Effector CD8-positive, alpha-beta T cell (primary cell): ENCODE data around the gene ATP10A.
"Not testable (repeated sequence)": the region's sequence is repeated elsewhere in the genome, so short reads cannot be mapped to it uniquely, and the experiment has no call there.

Experiments
- DNase-seq: peaks from one replicate; lab custom pipeline; 2025; lab: John Stamatoyannopoulos, UW

ATP10A gene

GRCh38 chr15:25655207-25655948 is 207.7 kb downstream of the ATP10A start:
- no peak for DNase-seq

DNA sequence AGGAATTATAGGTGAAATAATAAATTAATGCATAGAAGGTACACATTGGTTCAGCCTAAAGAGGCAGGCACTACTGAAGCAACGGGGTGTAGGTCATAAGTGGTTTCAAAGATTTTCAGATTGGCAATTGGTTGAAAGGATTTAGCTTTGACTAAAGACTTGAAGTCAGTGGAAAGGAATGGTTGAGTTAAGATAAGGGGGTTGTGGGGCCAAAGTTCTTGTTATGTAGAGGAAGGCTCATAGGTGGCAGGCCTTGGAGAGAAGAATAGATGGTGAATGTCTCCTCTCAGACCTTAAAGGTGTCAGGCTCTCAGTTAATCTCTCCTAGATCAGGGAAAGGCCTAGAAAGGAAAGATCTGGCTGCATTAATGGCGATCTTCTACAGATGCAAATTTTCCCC is 209.8 kb downstream of the ATP10A start:
- DNase-seq: no peak

DNA sequence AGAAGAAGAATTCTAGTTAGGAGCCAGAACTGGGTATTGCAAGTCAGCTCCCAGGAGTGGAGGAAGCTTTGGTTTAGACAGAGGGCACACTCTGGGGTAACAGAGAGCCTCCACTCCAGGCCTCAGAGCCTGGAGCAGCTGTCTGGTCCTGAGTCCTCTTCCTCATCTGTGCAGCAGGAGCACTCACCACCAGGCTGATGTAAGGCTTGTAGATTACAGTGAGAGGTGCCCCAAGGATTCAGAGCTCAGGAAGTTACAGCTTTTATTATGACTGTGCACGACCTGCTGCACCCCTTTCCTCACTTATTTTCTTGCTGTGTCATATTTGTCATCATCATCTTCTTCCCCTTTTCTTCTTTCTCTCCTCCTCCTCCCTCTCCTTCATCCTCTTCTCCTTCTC is 210.4 kb downstream of the ATP10A start:
- no peak for DNase-seq

GRCh38 chr15:25649390-25649789 is 213.7 kb downstream of the ATP10A start:
- DNase-seq: no peak

DNA sequence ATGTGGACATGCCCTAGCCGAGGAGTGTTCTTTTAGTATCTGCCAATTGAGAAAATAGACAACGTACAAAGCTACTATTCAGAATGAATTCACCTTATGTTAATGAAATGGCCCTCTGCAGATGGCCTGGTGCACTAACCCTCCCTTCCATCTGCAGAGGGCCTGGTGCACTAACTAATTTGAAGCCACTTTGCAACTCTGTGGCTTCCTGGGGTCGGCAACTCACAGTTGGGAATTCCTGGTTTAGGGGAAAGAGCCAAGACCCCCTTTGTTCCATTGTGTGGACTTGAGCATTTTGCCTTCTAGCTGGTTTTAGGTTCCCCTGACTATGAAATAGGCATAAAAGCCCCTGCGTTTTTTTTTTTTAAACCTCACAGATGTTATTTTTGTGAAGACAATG is 220.0 kb downstream of the ATP10A start:
- DNase-seq: no peak

DNA sequence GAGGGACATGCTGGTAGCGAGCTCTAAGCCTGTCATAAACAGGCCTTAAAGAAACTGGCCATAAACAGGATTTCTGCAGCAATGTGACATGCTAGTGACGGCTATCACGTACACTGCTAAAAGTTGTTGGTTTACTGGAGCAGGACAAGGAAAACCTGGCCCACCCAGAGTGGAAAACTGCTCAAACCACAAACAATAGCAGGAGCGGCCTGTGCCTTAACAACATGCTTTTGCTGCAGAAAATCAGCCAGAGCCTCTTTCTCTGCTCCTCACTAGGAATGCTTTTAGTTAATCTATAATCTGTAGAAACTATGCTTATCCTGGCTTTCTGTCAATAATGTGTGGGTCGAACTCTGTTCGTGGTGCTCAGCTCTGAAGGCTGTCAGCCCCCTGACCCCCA is 221.4 kb downstream of the ATP10A start:
- DNase-seq: no peak

- DNase-seq: no peak
Measured at GRCh38 chr15:25641361-25641760, 221.8 kb downstream of the ATP10A start.

DNA sequence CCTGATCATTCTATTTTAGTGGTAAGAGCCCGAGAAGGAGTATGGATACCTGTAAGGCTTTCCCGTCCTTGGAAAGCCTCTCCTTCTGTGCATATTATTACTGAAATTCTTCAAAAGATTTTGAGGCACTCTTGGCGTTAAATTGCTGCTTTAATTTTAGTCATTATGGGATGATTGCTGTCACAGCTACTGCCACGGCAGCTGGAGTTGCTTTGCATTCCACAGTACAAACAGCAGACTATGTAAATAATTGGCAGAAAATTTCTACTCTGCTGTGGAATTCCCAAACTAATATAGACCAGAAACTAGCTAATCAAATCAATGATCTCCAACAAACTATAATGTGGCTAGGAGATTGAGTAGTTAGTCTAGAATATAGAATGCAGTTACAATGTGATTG is 222.2 kb downstream of the ATP10A start:
- DNase-seq: not testable (repeated sequence)

DNA sequence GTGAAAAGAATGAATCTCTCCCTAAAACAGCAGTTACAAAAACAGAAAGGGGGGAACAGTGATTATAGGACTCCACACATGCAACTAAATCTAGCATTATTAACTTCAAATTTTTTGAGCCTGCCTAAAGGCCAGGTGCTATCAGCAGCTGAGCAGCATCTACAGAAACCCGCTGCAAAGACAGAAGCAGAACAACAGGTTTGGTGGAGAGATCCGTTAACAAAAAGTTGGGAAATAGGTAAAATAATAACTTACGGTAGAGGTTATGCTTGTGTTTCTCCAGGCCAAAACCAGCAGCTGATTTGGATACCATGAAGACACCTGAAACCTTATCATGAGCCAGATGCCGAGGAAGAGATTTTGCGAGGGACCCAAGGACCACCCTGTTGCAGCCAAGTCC is 222.7 kb downstream of the ATP10A start:
- no peak for DNase-seq

DNA sequence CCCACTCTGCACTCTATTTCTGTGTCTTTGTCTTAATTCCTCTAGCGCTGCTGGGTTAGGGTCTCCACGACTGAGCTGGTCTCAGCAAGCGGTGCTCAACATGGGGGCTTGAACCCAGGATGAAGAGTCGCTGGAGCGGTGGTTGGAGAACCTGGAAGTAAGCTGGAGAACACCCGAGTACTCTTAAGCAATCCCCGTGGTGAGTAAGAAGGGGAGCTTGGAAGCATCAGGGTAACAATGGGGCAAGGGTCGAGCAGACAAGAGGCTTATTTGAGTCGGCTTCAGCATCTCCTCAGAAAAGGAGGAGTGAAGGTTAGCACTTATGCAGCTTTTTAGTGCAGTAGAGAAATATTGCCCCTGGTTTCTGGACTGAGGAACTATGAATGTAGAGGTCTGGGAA is 226.6 kb downstream of the ATP10A start:
- not testable (repeated sequence) for DNase-seq

- DNase-seq: no peak
Measured at GRCh38 chr15:25635191-25635590, 227.9 kb downstream of the ATP10A start.

DNA sequence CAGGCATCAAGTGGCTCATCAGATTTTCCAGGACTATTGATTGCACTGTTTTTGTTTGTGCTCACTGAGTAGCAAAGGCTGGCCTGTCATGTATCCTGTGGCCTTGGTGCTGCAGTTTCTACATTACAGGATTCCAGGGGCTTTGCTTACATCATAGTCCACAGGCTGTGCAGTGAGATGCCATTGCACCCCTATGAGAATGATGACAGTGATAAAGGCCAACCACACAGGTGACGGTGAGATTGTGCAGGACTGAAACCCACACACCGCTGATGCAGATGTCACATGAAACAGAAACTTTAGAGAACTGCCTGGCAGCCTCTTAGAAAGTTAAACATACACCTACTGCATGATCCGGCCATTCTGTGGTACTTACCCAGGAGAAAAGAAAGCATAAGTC is 229.3 kb downstream of the ATP10A start:
- DNase-seq: no peak

GRCh38 chr15:25631971-25632370 is 231.2 kb downstream of the ATP10A start:
- DNase-seq: no peak
